Transverse colon (tissue), 4 donors: ENCODE measurements around the gene KARS1. TPM values are rescaled to one million over a fixed set of nuclear protein-coding genes. Genes with fewer than 3 reads are reported as not detected.

Experiments used
- DNase-seq: peaks from one replicate; pipeline ENCODE4 v3.0.0-alpha.2; 2019
- H3K27ac ChIP-seq, 4 donors: fragments of 200-600 bp; sonication (generic); 2 replicates each; pipeline ENCODE4 v1.5.1; 2016 to 2018; ENCODE audit warnings: inconsistent platforms in 4 of 4
- H3K27me3 ChIP-seq: fragments of 200-600 bp; sonication (generic); 2 replicates; pipeline ENCODE4 v1.5.1; 2017; ENCODE audit warnings: inconsistent platforms
- H3K36me3 ChIP-seq, 4 donors: fragments of 200-600 bp; sonication (generic); 2 replicates each; pipeline ENCODE4 v1.5.1; 2017 to 2019; ENCODE audit warnings: inconsistent platforms in 4 of 4
- H3K4me1 ChIP-seq, 4 donors: fragments of 200-600 bp; sonication (generic); 2 replicates each; pipeline ENCODE4 v1.5.1; 2017 to 2020; ENCODE audit warnings: inconsistent platforms in 4 of 4
- H3K4me3 ChIP-seq, 4 donors: fragments of 200-600 bp; sonication (generic); 1 replicate in 1 of 4; 2 replicates in 3 of 4; pipeline versions ENCODE4 v1.5.1 to v1.6.1; 2017 to 2019; ENCODE audit warnings: inconsistent platforms in 4 of 4
- H3K9me3 ChIP-seq, 2 donors: fragments of 200-600 bp; sonication (generic); 2 replicates each; pipeline ENCODE4 v1.5.1; 2017 to 2019; ENCODE audit warnings: inconsistent platforms in 2 of 2
- EP300 ChIP-seq: sonication (generic); formaldehyde crosslinking; IDR thresholded peaks from one replicate; pipeline ENCODE4 v1.6.1; 2017; ENCODE audit warnings: antibody characterized with exemption, low read depth
- POLR2A ChIP-seq: fragments of 450-650 bp; IDR thresholded peaks from one replicate; pipeline ENCODE4 v1.6.1; 2016; ENCODE audit warnings: antibody characterized with exemption, mild to moderate bottlenecking, moderate library complexity
- POLR2AphosphoS5 ChIP-seq, 3 donors: sonication (generic); formaldehyde crosslinking; IDR thresholded peaks; one replicate each; pipeline ENCODE4 v1.6.1; 2016; ENCODE audit warnings: antibody characterized with exemption in 3 of 3
- WGBS, 2 donors: methylation state at CpG; one replicate each; pipeline ENCODE4 v1.1.5; 2018; ENCODE audit warnings: low coverage in 1 of 2; 5-methylcytosine and 5-hydroxymethylcytosine counted together
- in situ Hi-C, 4 donors: fragments of 200-750 bp; cut with MboI; loops; one replicate each; pipeline versions ENCODE4 v1.15.0 to v1.15.1; 2017; ENCODE audit warnings: low sequenced_read_pairs in 3 of 4, low pct_ligation_motif_present in 1 of 4, low pct_unique_long_range_greater_than_20kb in 1 of 4
- intact Hi-C: fragments of 100-400 bp; cut with DNase I; formaldehyde crosslinking; loops from one replicate; pipeline ENCODE4 v1.15.1; 2023; ENCODE audit warnings: low total_unique reads
- total RNA-seq, 4 donors: library from RNA; depleted of rRNA; stranded (reverse); fragments of >200 nt; gene quantifications; one replicate each; pipeline ENCODE4 v1.1.0, GENCODE V29; 2016
- TF ChIP-seq, protein P1 (sequence below), 5 experiments: fragments of 200-600 bp in 3 of 5; fragments of 450-650 bp in 2 of 5; sonication (generic) in 3 of 5; IDR thresholded peaks; 1 replicate in 2 of 5; 2 replicates in 3 of 5; pipeline ENCODE4 v1.5.1; 2016 to 2017; ENCODE audit warnings: antibody characterized with exemption in 5 of 5, inconsistent platforms in 3 of 5, mild to moderate bottlenecking in 2 of 5, moderate library complexity in 1 of 5

Gene KARS1
- total RNA-seq, 4 donors from 2014 or later: 15.3 to 86.5 (median 76.4) TPM

GRCh38 chr16:75660321-75660720, 12.9 kb upstream of the KARS1 start:
- H3K4me1 ChIP-seq: no peaks in the 10 kb centered on the region
- TF ChIP-seq, protein P1, sequence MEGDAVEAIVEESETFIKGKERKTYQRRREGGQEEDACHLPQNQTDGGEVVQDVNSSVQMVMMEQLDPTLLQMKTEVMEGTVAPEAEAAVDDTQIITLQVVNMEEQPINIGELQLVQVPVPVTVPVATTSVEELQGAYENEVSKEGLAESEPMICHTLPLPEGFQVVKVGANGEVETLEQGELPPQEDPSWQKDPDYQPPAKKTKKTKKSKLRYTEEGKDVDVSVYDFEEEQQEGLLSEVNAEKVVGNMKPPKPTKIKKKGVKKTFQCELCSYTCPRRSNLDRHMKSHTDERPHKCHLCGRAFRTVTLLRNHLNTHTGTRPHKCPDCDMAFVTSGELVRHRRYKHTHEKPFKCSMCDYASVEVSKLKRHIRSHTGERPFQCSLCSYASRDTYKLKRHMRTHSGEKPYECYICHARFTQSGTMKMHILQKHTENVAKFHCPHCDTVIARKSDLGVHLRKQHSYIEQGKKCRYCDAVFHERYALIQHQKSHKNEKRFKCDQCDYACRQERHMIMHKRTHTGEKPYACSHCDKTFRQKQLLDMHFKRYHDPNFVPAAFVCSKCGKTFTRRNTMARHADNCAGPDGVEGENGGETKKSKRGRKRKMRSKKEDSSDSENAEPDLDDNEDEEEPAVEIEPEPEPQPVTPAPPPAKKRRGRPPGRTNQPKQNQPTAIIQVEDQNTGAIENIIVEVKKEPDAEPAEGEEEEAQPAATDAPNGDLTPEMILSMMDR (IDR thresholded peaks at IDR 0.05): no peak
- TF ChIP-seq EP300: no peak
- no peak for TF ChIP-seq POLR2AphosphoS5 (IDR thresholded peaks at IDR 0.05)
- TF ChIP-seq POLR2A: no peak
- WGBS, 2 donors: 97% methylated on average over 4 of the region's 6 CpGs; no CpG with 5 or more reads in 1 of the 2 donors
- no peaks in the 10 kb centered on the region for H3K9me3 ChIP-seq
- H3K27me3 ChIP-seq: no peaks in the 10 kb centered on the region
- H3K36me3 ChIP-seq: peaks cover 0 to 31% (median 13%) of the 10 kb centered on the region in 4 donors
- no peak for DNase-seq
- no peak overlapping the region for H3K27ac ChIP-seq
- intact Hi-C loops (no loop called here), in situ Hi-C loops (loop anchor here in 1 of 4 donors (25.0 kb wide), 1 partner anchor 102 kb away; no protein-coding TSS in a partner anchor)
- no peak overlapping the region for H3K4me3 ChIP-seq

GRCh38 chr16:75658175-75658574, 10.7 kb upstream of the KARS1 start:
- no peak overlapping the region for H3K4me3 ChIP-seq
- H3K36me3 ChIP-seq: peaks cover 0 to 44% (median 17%) of the 10 kb centered on the region in 4 donors
- 87% methylated on average over 2 of the region's 2 CpGs; no CpG with 5 or more reads in 1 of the 2 donors for WGBS, 2 donors
- no peaks in the 10 kb centered on the region for H3K9me3 ChIP-seq
- no peak for DNase-seq
- in situ Hi-C loops: loop anchor here in 1 of 4 donors (25.0 kb wide), 1 partner anchor 104 kb away; no protein-coding TSS in a partner anchor
- peaks cover 0 to 7% (median 2%) of the 10 kb centered on the region in 4 donors for H3K4me1 ChIP-seq
- intact Hi-C loops: loop anchor here (10.0 kb wide), 1 partner anchor 183 kb away; no protein-coding TSS in a partner anchor
- TF ChIP-seq, protein P1 (IDR thresholded peaks at IDR 0.05): no peak
- no peak for TF ChIP-seq POLR2AphosphoS5 (IDR thresholded peaks at IDR 0.05)
- no peak for TF ChIP-seq EP300
- no peak for TF ChIP-seq POLR2A
- H3K27ac ChIP-seq: no peak overlapping the region
- H3K27me3 ChIP-seq: no peaks in the 10 kb centered on the region

DNA sequence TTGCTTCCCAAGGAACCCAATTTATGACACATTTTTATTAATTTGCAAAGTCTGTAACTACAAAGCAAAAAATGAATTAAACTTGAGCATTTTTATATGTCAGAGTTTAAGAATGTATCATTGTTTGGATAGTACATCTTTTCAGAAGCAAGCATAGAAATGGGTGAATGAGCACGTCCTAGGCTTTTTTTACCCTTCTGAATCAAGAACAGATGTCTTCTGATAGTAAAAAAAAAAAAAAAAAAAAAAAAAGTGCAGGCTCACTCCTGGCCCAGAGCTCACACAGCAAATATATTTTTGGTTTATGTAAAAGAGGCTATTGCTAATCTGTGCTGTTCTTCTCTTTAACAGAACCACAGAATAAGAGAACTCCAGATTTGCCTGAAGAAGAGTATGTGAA, 6.5 kb upstream of the KARS1 start:
- peaks cover 16 to 43% (median 24%) of the 10 kb centered on the region in 4 donors for H3K4me1 ChIP-seq
- 45 to 70% methylated on average over 1 of the region's 1 CpG for WGBS, 2 donors
- in situ Hi-C loops (loop anchor here in 1 of 4 donors (25.0 kb wide), 1 partner anchor 108 kb away; no protein-coding TSS in a partner anchor), intact Hi-C loops (loop anchor here (10.0 kb wide), 1 partner anchor 179 kb away; no protein-coding TSS in a partner anchor)
- no peak overlapping the region for H3K27ac ChIP-seq
- no peak for DNase-seq
- H3K27me3 ChIP-seq: no peaks in the 10 kb centered on the region
- peaks cover 0 to 44% (median 17%) of the 10 kb centered on the region in 4 donors for H3K36me3 ChIP-seq
- no peak for TF ChIP-seq EP300
- TF ChIP-seq POLR2A: no peak
- TF ChIP-seq, protein P1 (IDR thresholded peaks at IDR 0.05): no peak
- no peak for TF ChIP-seq POLR2AphosphoS5 (IDR thresholded peaks at IDR 0.05)
- H3K9me3 ChIP-seq: no peaks in the 10 kb centered on the region
- H3K4me3 ChIP-seq: no peak overlapping the region

DNA sequence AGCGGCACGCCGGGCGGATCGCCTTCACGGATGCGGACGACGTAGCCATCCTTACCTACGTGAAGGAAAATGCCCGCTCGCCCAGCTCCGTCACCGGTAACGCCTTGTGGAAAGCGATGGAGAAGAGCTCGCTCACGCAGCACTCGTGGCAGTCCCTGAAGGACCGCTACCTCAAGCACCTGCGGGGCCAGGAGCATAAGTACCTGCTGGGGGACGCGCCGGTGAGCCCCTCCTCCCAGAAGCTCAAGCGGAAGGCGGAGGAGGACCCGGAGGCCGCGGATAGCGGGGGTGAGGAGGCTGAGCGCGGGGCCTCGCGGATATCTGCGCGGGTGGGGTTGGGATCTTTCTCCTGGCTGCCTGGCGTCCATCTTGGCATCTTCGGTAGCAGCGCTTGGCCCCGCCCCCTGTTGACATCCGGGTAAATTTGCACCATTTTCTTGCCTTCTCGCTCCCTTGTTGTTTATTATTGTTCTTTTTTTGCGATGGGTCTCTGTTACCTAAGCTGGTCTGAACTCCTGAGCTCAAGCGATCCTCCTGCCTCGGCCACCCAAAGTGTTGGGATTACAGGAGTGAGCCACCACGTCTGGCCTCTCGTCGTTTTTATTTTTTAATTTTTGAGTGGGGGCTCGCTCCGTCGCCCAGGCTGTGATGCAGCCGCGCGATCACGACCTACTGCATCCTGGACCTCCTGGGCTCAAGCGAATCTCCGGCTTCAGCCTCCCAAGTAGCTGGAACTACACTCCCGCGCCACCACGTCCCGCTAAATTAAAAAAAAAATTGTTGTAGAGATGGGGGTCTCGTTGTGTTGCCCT, 1.0 kb upstream of the KARS1 start:
- intact Hi-C loops (loop anchor here (5.0 kb wide), 1 partner anchor 216 kb away; the partner anchor contains the start of gene CFDP1), in situ Hi-C loops (loop anchor here in 2 of 4 donors (5.0 to 25.0 kb wide), 3 partner anchors 114 to 1539 kb away; partner anchors contain the start of genes TMEM170A (in 2 of the 2), MON1B (in 1 of the 2) and SYCE1L (in 1 of the 2))
- Histone ChIP-seq H3K4me3 (peak overlapping the region; percentile 86 to 100 (median 97)), H3K9me3 (no peaks in the 10 kb centered on the region), H3K4me1 (peaks cover 27 to 66% (median 41%) of the 10 kb centered on the region in 4 donors), H3K27ac (peak overlapping the region; percentile 97 to 99 (median 98)), H3K27me3 (no peaks in the 10 kb centered on the region), H3K36me3 (no peaks in the 10 kb centered on the region)
- TF ChIP-seq POLR2AphosphoS5 (IDR thresholded peaks at IDR 0.05): peak in 2 of 3 donors; percentile 9 to 51
- TF ChIP-seq POLR2A: no peak
- no peak for TF ChIP-seq EP300
- TF ChIP-seq, protein P1 (IDR thresholded peaks at IDR 0.05): no peak
- peak; percentile 88 for DNase-seq
- 0% methylated on average over 1 to 50 of the region's 62 CpGs for WGBS, 2 donors
